Stomach (tissue), 9 donors: Measurements from ENCODE around the gene LIPF. TPM values are rescaled to one million over a fixed set of nuclear protein-coding genes. Genes with fewer than 3 reads are reported as not detected.
A peak's percentile ranks its signal among the peaks of the same experiment; 100 is the strongest.

ENCODE experiments used
- DNase-seq, 2 donors: peaks; one replicate each; pipeline versions ENCODE4 v3.0.0 to v3.0.0-alpha.2; 2013 to 2019
- H3K27ac ChIP-seq, 5 donors: fragments of 200-600 bp in 4 of 5; sonication (generic) in 4 of 5; one replicate each; pipeline ENCODE4 v1.5.1; 2013 to 2019; ENCODE audit warnings: mild to moderate bottlenecking in 1 of 5, moderate library complexity in 1 of 5
- H3K27me3 ChIP-seq, 3 donors: fragments of 200-600 bp; sonication (generic); one replicate each; pipeline ENCODE4 v1.5.1; 2017 to 2019; ENCODE audit warnings: mixed run types in 1 of 3
- H3K36me3 ChIP-seq, 4 donors: fragments of 200-600 bp; sonication (generic); 1 replicate in 3 of 4; 2 replicates in 1 of 4; pipeline ENCODE4 v1.5.1; 2016 to 2019
- H3K4me1 ChIP-seq, 4 donors: fragments of 200-600 bp; sonication (generic); one replicate each; pipeline ENCODE4 v1.5.1; 2016 to 2019
- H3K4me3 ChIP-seq, 4 donors: fragments of 200-600 bp; sonication (generic) in 3 of 4; one replicate each; pipeline ENCODE4 v1.5.1; 2016 to 2019; ENCODE audit warnings: mild to moderate bottlenecking in 1 of 4
- H3K9me3 ChIP-seq, 4 donors: fragments of 200-600 bp; sonication (generic); one replicate each; pipeline ENCODE4 v1.5.1; 2016 to 2019
- EP300 ChIP-seq: sonication (generic); formaldehyde crosslinking; IDR thresholded peaks from one replicate; pipeline ENCODE4 v1.6.1; 2017; ENCODE audit warnings: antibody characterized with exemption
- POLR2A ChIP-seq, 4 donors: fragments of 450-650 bp; IDR thresholded peaks; one replicate each; pipeline ENCODE4 v1.6.1; 2016; ENCODE audit warnings: antibody characterized with exemption in 4 of 4, control low read depth in 2 of 4, mild to moderate bottlenecking in 1 of 4, moderate library complexity in 1 of 4
- POLR2AphosphoS5 ChIP-seq, 3 donors: sonication (generic); formaldehyde crosslinking; IDR thresholded peaks; one replicate each; pipeline ENCODE4 v1.6.1; 2016; ENCODE audit warnings: antibody characterized with exemption in 3 of 3
- WGBS, 5 donors: extraction: QIAGEN DNeasy Blood & Tissue Kit in 3 of 5; methylation state at CpG; one replicate each; pipeline versions ENCODE4 v1.1.5 to v1.1.7; 2013 to 2018; 5-methylcytosine and 5-hydroxymethylcytosine counted together
- intact Hi-C: fragments of 100-400 bp; cut with DNase I; formaldehyde crosslinking; loops from one replicate; pipeline ENCODE4 v1.15.1; 2023; ENCODE audit warnings: low total_unique reads
- polyA plus RNA-seq, 3 donors: library from polyadenylated mRNA; stranded (reverse); fragments of 200-250 nt; gene quantifications; one replicate each; pipeline ENCODE4 v1.2.3, GENCODE V29; 2013
- total RNA-seq, 5 donors: library from RNA; depleted of rRNA; stranded (reverse); fragments of >200 nt; gene quantifications; one replicate each; pipeline versions ENCODE4 v1.1.0 to v1.2.3, GENCODE V29; 2014 to 2016
- TF ChIP-seq, protein P1 (sequence below), 7 experiments: fragments of 450-650 bp in 4 of 7; fragments of 200-600 bp in 3 of 7; sonication (generic) in 3 of 7; IDR thresholded peaks; one replicate each; pipeline ENCODE4 v1.5.1; 2016 to 2019; ENCODE audit warnings: antibody characterized with exemption in 7 of 7, control low read depth in 2 of 7, mild to moderate bottlenecking in 1 of 7
- donor health status: healthy with polysubstance abuse.
- donor health status: Bipolar disorder and iron deficiency.
- donor health status: healthy.

Gene LIPF
- total and polyA plus RNA-seq, 8 donors, result 201 to 36,465 (median 14,877) TPM

GRCh38 chr10:88640186-88640585 is 24.1 kb upstream of the LIPF start:
- TF ChIP-seq, protein P1, sequence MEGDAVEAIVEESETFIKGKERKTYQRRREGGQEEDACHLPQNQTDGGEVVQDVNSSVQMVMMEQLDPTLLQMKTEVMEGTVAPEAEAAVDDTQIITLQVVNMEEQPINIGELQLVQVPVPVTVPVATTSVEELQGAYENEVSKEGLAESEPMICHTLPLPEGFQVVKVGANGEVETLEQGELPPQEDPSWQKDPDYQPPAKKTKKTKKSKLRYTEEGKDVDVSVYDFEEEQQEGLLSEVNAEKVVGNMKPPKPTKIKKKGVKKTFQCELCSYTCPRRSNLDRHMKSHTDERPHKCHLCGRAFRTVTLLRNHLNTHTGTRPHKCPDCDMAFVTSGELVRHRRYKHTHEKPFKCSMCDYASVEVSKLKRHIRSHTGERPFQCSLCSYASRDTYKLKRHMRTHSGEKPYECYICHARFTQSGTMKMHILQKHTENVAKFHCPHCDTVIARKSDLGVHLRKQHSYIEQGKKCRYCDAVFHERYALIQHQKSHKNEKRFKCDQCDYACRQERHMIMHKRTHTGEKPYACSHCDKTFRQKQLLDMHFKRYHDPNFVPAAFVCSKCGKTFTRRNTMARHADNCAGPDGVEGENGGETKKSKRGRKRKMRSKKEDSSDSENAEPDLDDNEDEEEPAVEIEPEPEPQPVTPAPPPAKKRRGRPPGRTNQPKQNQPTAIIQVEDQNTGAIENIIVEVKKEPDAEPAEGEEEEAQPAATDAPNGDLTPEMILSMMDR (IDR thresholded peaks at IDR 0.05), result no peak
- TF ChIP-seq POLR2AphosphoS5 (IDR thresholded peaks at IDR 0.05), result peak in 2 of 3 donors; percentile 58 to 76

GRCh38 chr10:88642209-88642608 is 22.0 kb upstream of the LIPF start:
- peaks cover 6 to 26% (median 11%) of the 10 kb centered on the region in 4 donors for H3K4me1 ChIP-seq
- TF ChIP-seq, protein P1 (IDR thresholded peaks at IDR 0.05), result no peak
- no peak for TF ChIP-seq POLR2A (IDR thresholded peaks at IDR 0.05)
- no peak for TF ChIP-seq POLR2AphosphoS5 (IDR thresholded peaks at IDR 0.05)
- TF ChIP-seq EP300, result no peak
- intact Hi-C loops, result no loop called here
- DNase-seq, result no peak
- 71 to 83% (median 75%) methylated on average over 6 of the region's 6 CpGs for WGBS, 5 donors
- peak overlapping the region in 3 of 5 donors; percentile 1 to 36 (median 33) for H3K27ac ChIP-seq
- H3K27me3 ChIP-seq, result no peaks in the 10 kb centered on the region
- no peaks in the 10 kb centered on the region for H3K36me3 ChIP-seq
- H3K4me3 ChIP-seq, result no peak overlapping the region
- peaks cover 5 to 15% (median 10%) of the 10 kb centered on the region in 4 donors for H3K9me3 ChIP-seq

More at GRCh38 chr10:88640186-88640585, 24.1 kb upstream of the LIPF start:
- Histone ChIP-seq H3K36me3 (no peaks in the 10 kb centered on the region), H3K4me3 (no peak overlapping the region), H3K27me3 (no peaks in the 10 kb centered on the region), H3K9me3 (peaks cover 5 to 20% (median 12%) of the 10 kb centered on the region in 4 donors), H3K4me1 (peaks cover 6 to 18% (median 11%) of the 10 kb centered on the region in 4 donors), H3K27ac (peak overlapping the region in 3 of 5 donors; percentile 39 to 65 (median 40))
- DNase-seq, result peak in 1 of 2 donors; percentile 44
- intact Hi-C loops, result no loop called here
- 9 to 33% (median 16%) methylated on average over 2 of the region's 2 CpGs for WGBS, 5 donors

- TF ChIP-seq EP300, result no peak
- no peak for TF ChIP-seq POLR2AphosphoS5 (IDR thresholded peaks at IDR 0.05)
- TF ChIP-seq, protein P1 (IDR thresholded peaks at IDR 0.05), result no peak
- TF ChIP-seq POLR2A (IDR thresholded peaks at IDR 0.05), result no peak
- peak in 1 of 2 donors; percentile 24 for DNase-seq
- H3K4me3 ChIP-seq, result no peak overlapping the region
- H3K4me1 ChIP-seq, result peaks cover 6 to 26% (median 11%) of the 10 kb centered on the region in 4 donors
- H3K9me3 ChIP-seq, result peaks cover 5 to 8% (median 7%) of the 10 kb centered on the region in 4 donors
- intact Hi-C loops, result no loop called here
- peak overlapping the region in 3 of 5 donors; percentile 1 to 36 (median 33) for H3K27ac ChIP-seq
- no peaks in the 10 kb centered on the region for H3K27me3 ChIP-seq
- H3K36me3 ChIP-seq, result no peaks in the 10 kb centered on the region
These were observed 21.3 kb upstream of the LIPF start for GRCh38 chr10:88642963-88643362.

DNA sequence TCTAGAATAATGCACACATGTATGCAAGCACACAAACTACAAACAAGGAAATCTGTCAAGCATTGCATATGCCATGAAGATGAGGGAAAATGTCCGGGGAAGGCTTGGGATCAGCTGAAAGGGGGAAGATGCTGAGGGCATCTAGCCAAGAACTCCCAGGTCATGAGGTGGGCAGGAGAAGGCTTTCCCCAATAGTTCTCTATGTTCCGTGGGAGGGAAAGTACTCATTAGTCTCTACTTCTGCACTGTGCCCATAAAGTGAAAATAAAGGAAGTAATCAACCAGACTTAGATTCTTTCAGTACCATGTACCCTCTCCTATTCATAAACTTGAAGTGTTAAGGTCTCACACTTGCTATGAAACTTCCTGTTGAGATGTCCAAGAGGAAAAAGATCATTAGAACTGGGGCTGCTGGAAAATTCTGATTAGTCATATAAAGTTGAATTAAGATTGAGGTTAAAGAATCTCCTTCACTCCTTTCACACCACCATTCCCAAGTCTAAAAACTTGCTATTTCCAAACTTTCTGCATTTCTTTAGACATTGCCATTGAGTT is 17.1 kb upstream of the LIPF start:
- WGBS, 5 donors, result 24 to 52% (median 38%) methylated on average over 2 of the region's 2 CpGs
- H3K4me1 ChIP-seq, result peaks cover 0 to 31% (median 12%) of the 10 kb centered on the region in 4 donors
- TF ChIP-seq POLR2AphosphoS5 (IDR thresholded peaks at IDR 0.05) (no peak), EP300 (no peak), POLR2A (IDR thresholded peaks at IDR 0.05) (no peak)
- TF ChIP-seq, protein P1 (IDR thresholded peaks at IDR 0.05), result no peak
- H3K27me3 ChIP-seq, result no peaks in the 10 kb centered on the region
- H3K9me3 ChIP-seq, result no peaks in the 10 kb centered on the region
- H3K4me3 ChIP-seq, result no peak overlapping the region
- no peaks in the 10 kb centered on the region for H3K36me3 ChIP-seq
- peak overlapping the region in 4 of 5 donors; percentile 15 to 69 (median 40) for H3K27ac ChIP-seq
- intact Hi-C loops, result no loop called here
- DNase-seq, result no peak
